HCEC 1CT (cell line): ENCODE data around the gene SCN2A.

ENCODE experiments used
- DNase-seq: peaks from one replicate; pipeline ENCODE4 v3.0.0-alpha.2; 2017

SCN2A gene

DNA sequence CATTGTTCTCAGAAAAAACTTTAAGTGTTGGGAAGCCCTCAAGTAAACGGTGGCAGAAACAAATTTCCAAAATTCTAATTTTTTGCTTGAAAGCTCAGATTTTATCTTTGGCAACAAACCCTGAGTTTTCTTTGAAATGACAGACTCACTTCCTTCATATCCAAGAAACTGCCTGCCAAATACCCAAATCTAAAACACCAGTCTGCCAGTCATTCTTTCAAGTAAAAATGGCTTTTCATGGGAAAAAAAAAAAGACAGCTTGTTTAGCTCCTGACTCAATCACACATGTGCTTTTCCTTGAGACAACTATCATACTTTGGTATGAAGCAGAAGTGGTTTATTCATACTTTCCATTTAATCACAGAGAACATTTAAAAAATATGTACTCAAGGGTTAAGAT lies 189.7 kb downstream of the SCN2A start:
- DNase-seq, result peak; percentile 40

DNA sequence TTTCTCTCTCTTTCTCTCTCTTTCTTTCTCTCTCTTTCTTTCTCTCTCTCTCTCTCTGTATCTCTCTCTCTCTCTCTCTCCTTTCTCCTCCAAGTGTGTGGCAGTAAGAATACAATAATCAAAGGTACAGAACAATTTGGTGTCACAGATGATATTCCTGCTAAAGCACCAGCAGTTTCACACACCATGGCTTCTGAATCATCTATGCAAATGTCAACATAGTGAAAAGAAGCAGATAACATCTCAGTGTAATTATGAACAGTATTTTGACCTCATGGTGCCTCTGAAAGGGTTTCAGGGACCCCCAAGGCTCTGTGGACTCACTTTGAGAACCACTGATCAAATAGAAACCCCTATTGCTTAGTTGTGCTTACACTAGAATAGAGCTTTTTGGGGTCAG lies 191.8 kb downstream of the SCN2A start:
- DNase-seq, result no peak

DNA sequence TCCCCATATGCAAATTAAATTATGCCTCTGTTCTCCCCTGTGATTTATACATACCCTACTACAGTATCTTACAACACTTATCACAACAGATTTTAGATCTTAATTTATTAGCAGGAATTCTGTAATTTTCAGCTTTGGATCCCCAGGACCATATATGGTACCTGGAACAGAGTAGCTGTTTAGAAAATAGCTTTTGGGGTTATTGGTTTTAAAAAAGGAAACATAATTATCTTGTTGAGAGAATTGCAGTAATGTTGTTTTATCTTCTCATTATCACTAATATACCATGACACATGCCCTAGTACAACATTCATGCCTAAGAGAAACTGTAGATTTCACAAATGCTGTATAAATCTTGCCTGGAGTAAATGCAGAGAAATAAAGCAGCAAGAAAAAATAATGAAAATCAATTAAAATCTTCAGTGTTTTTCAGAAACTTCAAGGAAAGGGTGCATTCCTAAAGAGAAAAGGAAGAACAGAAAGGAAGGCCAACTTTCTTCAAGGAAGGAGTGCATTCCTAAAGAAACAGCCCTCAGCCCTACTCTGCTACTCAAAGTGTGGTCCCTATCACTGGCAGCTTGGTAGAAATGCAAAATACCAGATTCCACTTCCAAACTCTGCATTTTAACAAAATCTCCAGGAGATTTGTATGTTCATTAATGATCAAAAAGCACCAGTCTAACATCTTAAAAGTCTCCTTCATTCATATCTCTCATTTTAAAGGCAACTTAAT lies 193.2 kb downstream of the SCN2A start:
- no peak for DNase-seq

DNA sequence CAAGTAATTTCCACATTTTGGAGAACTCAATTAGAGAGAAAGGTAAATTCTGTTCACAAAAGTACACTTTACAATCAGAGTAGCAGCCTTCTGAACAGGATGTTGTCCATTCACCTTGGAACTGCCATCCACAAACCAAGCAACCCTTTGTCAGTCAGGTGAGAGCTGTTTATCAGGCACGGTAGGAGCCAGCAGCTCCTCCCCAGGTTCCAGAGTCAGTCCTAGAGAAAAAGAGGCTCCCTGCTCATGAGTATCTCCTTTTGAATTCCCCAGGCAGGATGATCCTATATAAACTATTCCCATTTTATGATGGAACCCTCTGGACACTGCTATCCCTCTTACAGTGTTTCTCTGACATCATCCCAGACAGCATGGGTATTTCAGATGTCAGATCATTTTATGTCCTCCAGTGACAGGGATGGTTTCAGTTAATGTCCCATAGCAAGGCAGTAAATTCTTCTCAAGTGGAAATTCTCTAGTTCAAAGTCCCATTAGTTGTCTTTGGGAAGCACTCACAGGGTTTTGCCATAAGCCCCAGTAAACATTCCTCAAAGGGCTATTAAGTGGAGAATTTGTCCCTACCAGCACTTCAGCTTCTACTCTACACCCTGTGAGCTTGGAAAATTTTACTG lies 195.8 kb downstream of the SCN2A start:
- no peak for DNase-seq

DNA sequence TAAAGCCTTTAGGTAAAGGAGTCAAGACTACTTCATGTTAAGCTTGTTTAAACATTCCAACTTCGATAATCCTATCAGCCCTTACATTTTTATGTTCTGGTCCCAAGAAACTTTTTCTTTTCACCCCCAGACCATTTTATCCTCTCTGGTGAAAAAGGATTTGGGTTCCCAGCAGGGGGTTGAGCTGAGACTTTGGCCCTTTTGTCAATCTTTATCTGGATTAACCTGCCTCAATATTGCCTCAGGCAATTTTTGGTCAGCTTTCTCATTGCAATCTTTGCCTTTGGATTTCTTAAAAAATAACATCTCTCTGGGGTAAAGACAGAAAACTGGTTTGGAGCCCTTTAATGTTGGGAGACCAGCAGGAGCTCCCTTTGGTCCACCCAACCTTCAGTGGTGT lies 196.4 kb downstream of the SCN2A start:
- DNase-seq, result no peak

DNA sequence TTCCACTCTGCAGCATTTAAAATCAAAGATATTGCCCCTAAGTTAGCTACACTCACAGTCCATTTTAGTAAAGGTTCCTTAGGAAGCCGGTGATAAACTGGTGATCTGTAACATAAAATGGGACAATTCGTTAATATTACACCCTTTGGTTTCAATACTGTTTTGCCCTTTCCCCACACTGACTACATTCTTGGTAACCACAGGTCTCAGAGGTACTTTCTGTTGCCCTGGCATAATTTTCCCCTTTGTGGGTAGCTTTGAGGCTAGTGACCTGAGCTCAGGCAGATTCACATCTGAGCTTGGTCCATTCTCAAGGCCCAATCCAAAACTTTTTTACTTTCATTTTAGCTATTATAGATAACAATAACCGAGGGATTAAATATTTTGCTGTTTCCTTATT lies 197.3 kb downstream of the SCN2A start:
- no peak for DNase-seq

DNA sequence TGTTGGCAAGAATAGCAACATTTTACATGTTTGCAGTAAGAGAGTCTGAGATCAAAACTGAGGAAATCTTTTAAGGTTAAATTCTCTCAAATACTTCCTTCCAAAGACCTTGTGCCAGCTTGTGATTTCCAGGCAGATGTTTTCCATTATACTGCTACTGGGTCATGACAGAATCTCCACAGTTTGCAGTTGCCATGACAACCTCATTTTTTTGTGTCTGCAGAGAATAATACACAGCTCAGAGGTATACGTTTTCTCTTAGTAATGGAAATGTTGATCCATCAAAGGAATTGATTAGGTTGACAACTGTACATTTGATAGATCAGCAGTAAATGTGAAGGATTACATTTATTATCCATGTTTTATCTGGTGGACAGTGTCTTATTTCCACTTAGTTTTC lies 201.2 kb downstream of the SCN2A start:
- DNase-seq, result peak; percentile 56
